Activated CD4-positive, alpha-beta T cell treated with anti-CD3 and anti-CD28 coated beads, Interleukin-2, amount 50 U/mL, for 24 hours (primary cell): ENCODE data around the gene POLR1E.

ENCODE experiments used
- DNase-seq, 2 donors: peaks; one replicate each; pipeline ENCODE4 v3.0.0-alpha.2; 2020; ENCODE audit warnings: low read depth in 1 of 2, low spot score in 1 of 2

POLR1E gene

DNA sequence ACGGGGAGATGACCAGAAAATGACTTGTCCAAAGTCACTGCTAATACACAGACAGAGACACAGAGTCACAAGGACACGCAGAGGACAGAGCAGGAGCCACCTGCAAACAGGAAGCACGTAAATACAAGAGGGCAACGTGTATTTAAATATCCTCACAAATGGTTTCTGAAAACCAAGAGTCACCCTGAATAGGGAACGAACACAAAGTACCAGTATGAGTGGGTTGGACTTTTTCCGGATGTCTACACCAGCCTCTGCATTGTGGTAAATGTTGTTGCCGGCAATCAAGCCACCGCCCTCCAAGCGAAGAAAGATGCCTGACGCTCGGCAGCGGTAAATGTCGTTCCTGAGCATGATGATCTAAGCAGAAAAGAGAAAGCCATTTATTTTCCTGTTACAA is 46.0 kb downstream of the POLR1E start:
- no peak for DNase-seq

DNA sequence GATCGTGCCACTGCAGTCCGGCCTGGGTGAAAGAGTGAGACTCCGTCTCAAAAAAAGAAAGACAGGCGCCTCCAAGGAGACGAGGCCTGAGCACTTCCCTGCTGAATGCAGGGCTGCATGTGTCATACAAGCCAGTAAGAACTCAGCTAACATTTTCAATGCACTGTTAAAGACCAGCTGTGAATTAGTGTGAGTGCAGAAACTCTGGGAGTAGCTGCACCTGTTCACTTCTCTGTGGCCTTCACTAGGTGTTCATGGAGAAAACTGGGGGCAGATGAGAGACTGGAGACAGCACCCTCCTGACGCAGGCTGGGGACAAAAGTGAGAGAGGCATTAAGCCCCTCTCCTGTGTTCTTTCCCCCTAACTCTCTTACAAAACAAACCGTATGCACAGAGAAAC is 48.7 kb downstream of the POLR1E start:
- DNase-seq: no peak

DNA sequence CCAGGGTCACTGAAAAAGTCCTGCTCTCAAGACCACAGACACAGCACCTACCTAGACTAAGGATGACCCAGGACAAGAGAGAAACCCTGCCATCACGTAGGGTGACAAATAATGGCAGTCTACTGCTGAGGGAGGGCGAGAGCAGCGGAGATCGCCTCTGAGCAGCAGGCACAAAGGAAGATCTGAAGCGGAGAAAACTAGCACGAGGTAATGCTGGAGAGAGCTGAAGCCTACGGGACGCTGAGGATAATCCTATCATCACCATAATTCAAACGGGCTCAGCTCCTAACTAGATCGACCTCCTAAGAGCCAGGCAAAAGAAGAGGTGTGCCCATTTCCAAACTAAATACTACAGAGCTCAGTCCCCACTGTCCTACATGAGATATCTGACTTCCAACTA is 49.2 kb downstream of the POLR1E start:
- DNase-seq: no peak

DNA sequence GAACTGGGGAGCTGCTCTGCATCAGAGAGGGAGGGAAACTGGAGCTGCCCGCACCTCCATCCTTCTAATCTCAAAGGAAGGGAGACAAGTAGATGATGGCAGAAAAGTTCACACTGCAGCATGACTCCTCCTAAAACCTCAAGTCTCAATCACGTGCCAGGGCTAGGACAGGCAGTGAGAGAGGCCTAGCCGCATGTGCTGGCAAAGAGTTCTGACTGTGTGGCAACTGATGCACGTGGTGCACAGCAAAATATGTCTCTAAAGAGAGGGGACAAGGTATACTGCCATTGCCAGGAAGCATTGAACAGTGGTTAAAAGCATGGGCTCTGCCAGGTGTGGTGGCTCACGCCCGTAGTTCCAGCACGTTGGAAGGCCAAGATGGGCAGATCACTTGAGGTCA is 52.4 kb downstream of the POLR1E start:
- DNase-seq: no peak

DNA sequence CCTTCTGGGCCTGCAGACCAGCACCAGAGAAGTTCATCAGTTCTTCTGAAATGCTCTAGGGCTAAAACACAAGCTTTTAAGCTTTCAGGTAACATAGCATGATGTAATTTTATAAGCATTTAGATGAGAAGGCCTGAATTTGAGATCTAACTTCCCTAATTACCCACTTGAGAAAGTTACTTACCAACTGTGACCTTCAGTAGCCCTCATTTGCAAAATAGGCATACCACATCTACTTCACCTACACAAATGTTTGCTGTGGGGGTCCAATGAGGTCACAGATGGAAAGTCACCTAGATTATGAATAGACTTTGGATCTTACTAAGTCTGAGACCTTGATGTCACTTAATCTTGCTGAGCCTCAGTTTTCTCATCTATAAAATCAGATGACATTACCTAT is 53.9 kb downstream of the POLR1E start:
- no peak for DNase-seq

DNA sequence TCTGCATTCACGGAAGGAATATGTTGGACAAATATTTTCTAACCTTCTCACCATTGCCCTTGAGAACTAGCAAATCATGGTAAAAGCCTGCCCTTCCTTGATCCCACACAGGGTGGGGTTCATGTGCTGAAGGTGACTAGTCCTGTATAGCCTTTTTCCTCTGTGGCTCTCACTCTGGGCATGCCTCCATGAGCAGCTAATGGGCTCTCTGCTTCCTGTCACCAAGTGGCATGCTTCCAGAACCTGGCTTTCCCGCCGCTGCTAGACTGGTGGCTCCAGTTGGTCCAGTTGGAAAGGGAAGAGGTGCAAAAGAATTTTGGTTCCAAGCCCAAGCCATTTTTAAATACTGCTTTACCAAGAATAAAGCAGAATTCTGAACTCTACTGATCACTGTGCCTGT is 54.9 kb downstream of the POLR1E start:
- DNase-seq: no peak

DNA sequence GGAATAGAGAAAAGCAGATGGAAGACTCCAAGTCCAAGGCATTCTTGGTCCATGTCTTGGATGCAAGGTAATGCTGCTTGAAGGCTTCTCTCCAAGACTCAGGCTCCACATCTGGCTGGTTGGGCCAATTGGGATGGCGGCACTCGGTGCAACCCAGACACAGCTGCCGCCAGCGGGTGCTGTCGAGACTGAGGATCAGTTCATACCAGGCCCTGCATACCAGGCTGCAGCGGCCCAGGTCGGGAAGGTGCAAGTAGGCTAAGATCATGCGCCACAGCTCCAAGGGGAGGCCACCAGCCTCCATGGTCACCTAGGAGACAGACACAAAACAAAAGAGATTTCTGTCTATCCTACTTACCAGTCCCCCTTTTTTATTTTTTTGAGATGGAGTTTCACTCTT is 55.7 kb downstream of the POLR1E start:
- DNase-seq: no peak

DNA sequence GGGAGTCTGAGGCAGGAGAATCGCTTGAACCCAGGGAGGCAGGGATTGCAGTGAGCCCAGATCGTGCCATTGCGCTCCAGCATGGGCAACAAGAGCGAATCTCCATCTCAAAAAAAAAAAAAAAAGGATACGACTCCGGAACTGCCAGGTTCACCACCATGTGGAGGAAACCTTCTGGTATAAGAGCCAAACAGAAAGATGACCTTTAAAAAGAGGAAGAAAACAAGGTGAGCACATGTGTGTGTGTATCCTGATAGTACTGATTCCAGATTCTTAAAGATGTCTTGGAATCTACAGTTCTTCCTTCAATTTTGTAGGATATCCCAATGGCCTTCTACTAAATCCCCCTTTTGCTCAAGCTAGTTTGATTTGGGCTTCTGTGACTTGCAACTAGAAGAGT is 56.7 kb downstream of the POLR1E start:
- no peak for DNase-seq

DNA sequence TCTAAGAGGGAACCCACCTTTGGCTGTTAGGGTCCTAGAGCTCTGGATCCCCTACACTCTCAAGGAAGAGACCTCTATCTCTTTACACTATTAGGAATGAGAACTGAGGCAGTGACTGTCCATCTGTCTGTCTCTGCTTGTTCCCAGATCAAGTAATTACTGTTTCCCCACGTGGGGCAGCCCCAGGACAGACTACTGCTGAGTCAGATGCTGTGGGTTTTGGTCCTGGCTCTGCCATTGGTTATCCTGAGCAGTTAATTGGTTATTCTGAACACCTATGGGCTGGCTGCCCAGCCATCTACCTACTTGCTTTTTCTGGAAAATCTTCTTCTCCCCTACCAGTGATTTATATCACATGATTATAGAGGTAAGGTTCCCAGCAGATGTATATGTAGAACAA is 57.1 kb downstream of the POLR1E start:
- no peak for DNase-seq

DNA sequence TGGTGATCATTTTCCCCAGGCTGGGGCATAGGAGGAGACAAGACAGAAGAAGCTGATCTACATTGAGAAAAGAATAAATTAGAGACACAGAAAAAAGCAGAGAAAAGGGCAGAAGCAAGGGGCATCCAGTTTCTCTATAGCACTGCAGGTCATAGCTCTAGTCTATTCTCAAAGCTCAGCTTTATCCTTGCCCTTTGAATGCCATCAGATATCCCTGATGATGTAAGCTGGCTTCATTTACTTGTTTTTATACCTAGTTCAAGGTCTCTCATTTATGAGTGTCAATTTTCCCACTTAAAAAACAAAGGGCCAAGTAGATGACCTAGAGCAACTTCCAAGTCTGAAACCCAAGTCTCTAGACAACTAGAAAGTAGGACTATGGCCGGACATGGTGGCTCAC is 57.7 kb downstream of the POLR1E start:
- DNase-seq: no peak

DNA sequence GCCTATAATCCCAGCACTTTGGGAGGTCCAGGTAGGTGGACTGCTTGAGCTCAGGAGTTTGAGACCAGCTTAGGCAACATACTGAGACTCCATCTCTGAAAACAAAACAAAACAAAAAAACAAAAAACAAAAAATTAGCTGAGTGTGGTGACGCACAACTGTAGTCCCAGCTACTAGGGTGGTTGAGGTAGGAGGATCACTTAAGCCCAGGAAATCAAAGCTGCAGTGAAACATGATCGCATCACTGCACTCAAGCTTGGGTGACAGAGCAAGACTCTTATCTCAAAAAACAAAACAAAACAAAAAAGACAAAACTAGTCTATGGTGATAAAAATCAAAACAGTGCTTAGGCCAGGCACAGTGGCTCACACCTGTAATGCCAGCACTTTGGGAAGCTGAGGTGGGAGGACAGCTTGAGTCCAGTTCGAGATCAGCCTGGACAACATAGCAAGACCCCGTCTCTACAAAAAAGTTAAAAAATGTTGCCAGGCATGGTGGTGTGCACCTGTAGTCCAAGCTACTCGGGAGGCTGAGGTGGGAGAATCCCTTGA is 61.7 kb downstream of the POLR1E start:
- DNase-seq: no peak

DNA sequence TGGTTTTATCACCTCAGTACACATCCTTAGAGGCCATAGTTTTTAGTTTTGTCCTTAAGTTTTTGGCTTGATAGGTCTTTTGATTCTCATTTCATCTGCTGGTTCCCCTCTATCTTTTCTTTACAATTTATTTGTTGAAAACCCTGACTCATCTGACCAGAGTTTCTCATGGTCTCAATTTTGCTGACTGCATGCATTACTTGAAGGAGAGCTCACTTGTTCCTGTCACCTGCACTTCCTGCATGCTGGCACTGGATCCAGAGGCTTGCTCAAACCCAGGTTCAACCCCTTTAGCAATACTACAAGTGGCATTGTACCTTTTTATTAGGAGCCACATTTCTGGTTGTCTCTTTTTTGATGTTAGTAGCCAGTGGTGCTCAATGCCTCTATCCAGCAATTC is 63.8 kb downstream of the POLR1E start:
- no peak for DNase-seq

DNA sequence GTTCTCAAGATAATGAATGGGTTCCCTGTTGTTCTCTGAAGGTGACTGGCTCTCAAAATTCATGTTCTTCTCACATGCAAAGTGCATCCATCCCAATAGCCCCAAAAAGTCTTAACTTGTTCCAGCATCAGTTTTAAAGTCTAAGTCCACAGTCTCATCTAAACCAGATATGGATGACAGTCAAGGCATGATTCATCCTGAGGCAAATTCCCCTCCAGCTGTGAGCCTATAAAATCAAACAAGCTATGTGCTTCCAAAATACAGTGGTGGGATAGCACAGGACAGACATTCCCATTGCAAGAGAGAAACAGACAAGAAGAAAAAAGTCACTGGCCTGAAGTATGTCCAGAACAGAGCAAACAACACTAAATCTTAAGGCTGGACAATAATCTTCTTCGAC is 65.0 kb downstream of the POLR1E start:
- DNase-seq: no peak

DNA sequence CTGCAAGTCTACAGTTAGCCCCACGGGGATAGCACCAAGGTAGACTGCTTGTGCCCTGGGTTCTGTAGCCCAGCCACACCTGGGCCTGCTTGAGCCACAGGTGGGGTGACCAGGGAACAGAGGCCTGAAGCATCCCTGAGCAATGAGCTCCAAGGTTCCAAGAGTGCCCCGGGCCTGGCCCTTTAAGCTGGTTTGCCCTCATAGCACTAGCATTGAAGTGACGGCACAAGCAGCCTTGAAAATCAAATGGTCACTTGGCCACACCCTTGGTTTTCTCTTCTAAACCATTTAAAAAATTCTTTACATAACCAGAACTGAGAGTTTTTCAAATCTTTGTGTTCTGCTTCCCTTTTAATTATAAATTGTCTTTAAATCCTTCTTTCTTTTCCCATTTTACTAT is 65.7 kb downstream of the POLR1E start:
- no peak for DNase-seq

DNA sequence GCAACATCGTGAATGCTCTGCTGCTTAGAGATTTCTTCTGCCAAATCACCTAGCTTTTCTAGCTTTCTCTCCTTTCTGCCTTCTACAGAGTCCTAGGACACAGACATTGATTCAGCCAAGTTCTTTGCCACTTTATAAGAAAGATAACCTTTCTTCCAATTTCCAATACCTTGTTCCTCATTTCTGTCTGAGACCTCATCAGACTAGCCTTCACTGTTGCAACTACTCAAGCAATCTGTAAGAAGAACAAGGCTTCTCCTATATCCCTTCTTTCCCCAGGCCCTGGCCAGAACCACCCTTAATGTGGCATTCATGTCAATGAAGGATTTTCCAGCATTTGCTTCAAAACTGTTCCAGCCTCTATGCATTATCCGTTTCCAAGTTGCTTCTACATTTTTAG is 66.1 kb downstream of the POLR1E start:
- DNase-seq: no peak
